Measurements from ENCODE around the gene GMDS. TPM values are rescaled to one million over a fixed set of nuclear protein-coding genes. Genes with fewer than 3 reads are reported as not detected.

GMDS gene
- total RNA-seq (2012; rRNA removed) (7.3 and 9.4 TPM in 2 replicates), polyA plus RNA-seq (2012; rRNA removed) (15.0 and 21.9 TPM in 2 replicates), Bru-seq, nascent RNA (percentile 68 among the genes with signal in this experiment), BruChase-seq, experiment 1, labeled RNA remaining after a 6-hour chase (percentile 59 among the genes with signal in this experiment), BruChase-seq, experiment 2, labeled RNA remaining after a 2-hour chase (percentile 66 among the genes with signal in this experiment)
- polyA plus RNA-seq (2012; cell fraction: cytosol; rRNA removed), result 19.5 and 21.7 TPM in 2 replicates
- polyA plus RNA-seq (2012; cell fraction: nucleus; rRNA removed; ENCODE audit: low replicate concordance), result 7.8 and 10.9 TPM in 2 replicates
- long read RNA-seq, transcript GMDS-202 (11 exons, 1,752 nt), result major isoform, 29 of 38 reads
- long read RNA-seq, partial matches to known transcripts, result 2 of 38 reads
- long read RNA-seq, other reads (novel, unspliced or antisense), result 6 of 38 reads

- peak within 1 kb of the TSS; percentile 94 for H4K5ac ChIP-seq (ENCODE audit: low read depth, low read length)
- peak within 1 kb of the TSS; percentile 93 for H2AK9ac ChIP-seq (replicated peaks; ENCODE audit: low read depth, low read length, poor library complexity)
- H3K14ac ChIP-seq (replicated peaks; ENCODE audit: low read depth, low read length), result peak within 1 kb of the TSS; percentile 97
- H2BK120ac ChIP-seq (ENCODE audit: low read depth, low read length), result peak within 1 kb of the TSS; percentile 35; the same call in 1 of the 2 replicates
- H3K9ac ChIP-seq (ENCODE audit: low read depth, low read length), result peak within 1 kb of the TSS; percentile 94
- peak within 1 kb of the TSS; percentile 89 for H3K23ac ChIP-seq (ENCODE audit: low read depth, low read length)
- H4K8ac ChIP-seq (ENCODE audit: low read depth in 2 of 2, low read length in 2 of 2), result peak within 1 kb of the TSS; percentile 93 to 99
- H2AK5ac ChIP-seq (ENCODE audit: low read depth, low read length), result peak within 1 kb of the TSS; percentile 69
- peak within 1 kb of the TSS; percentile 83 for H3K56ac ChIP-seq (ENCODE audit: extremely low read depth, insufficient read depth, low read length)
- H2AFZ ChIP-seq (replicated peaks; ENCODE audit: low read length, poor library complexity), result peak within 1 kb of the TSS; percentile 98
- H3K9me1 ChIP-seq (ENCODE audit: insufficient read depth, low read length), result 0 out of 2 replicates have a peak, but pooled peaks cover 3% of the 10 kb centered on the region
- intact Hi-C loops (cut with micrococcal nuclease), result loop anchor here (2.0 kb wide), 1 partner anchor 108 kb away; no protein-coding TSS in a partner anchor
- no peaks in the 10 kb centered on the region for H3K27me3 ChIP-seq (ENCODE audit: control insufficient read depth, insufficient read depth, low read length)
- peak within 1 kb of the TSS; percentile 42; the same call in 1 of the 3 replicates for H2BK15ac ChIP-seq (ENCODE audit: low read depth, low read length)
- dilution Hi-C loops (cut with HindIII; ENCODE audit: low sequenced_read_pairs, unreplicated experiment), result no loop called here
- H3K9me3 ChIP-seq (ENCODE audit: control insufficient read depth, insufficient read depth, low read length), result no peaks in the 10 kb centered on the region
- peak within 1 kb of the TSS; percentile 86 for H3K4ac ChIP-seq (ENCODE audit: low read depth, low read length)
- TF ChIP-seq MXI1 (IDR thresholded peaks at IDR 0.05; ENCODE audit: borderline replicate concordance, low read depth, low read length) (peak; percentile 84), MAZ (IDR thresholded peaks at IDR 0.05; ENCODE audit: borderline replicate concordance, low read depth, low read length) (peak; percentile 58; the same call in 1 of the 2 replicates), NFE2L2 (IDR thresholded peaks at IDR 0.05; ENCODE audit: low read depth, low read length) (no peak), BHLHE40 (IDR thresholded peaks at IDR 0.05; ENCODE audit: low read depth, low read length) (peak; percentile 78), POLR2A (IDR thresholded peaks at IDR 0.05; ENCODE audit: low read depth, low read length) (peak; percentile 86), RAD21 (IDR thresholded peaks at IDR 0.05; ENCODE audit: low read length) (peak; percentile 14; the same call in 1 of the 2 replicates)
- TF ChIP-seq, protein P1, sequence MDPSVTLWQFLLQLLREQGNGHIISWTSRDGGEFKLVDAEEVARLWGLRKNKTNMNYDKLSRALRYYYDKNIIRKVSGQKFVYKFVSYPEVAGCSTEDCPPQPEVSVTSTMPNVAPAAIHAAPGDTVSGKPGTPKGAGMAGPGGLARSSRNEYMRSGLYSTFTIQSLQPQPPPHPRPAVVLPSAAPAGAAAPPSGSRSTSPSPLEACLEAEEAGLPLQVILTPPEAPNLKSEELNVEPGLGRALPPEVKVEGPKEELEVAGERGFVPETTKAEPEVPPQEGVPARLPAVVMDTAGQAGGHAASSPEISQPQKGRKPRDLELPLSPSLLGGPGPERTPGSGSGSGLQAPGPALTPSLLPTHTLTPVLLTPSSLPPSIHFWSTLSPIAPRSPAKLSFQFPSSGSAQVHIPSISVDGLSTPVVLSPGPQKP (IDR thresholded peaks at IDR 0.05; ENCODE audit: borderline replicate concordance, low read depth, low read length), result no peak
- BruUV-seq (replicated peaks), result no TSS peak
- peak within 1 kb of the TSS; percentile 88 for H3K4me3 ChIP-seq (ENCODE audit: insufficient read depth, low read depth, low read length)
- WGBS, 2 experiments (ENCODE audit: extremely low coverage in 2 of 2, insufficient read length in 1 of 2), result 0% methylated on average over 56 of the region's 97 CpGs; no CpG with 5 or more reads in 1 of the 2 experiments
- H4K91ac ChIP-seq (ENCODE audit: insufficient read depth, low read depth, low read length), result peak within 1 kb of the TSS; percentile 94
- peaks cover 5% of the 10 kb centered on the region for H3K4me1 ChIP-seq (ENCODE audit: control insufficient read depth, insufficient read depth, low read length)
- peak; percentile 99 for ATAC-seq (ENCODE audit: low read depth)
- H4K20me1 ChIP-seq (ENCODE audit: insufficient read depth, low read length), result no peaks in the 10 kb centered on the region
- H3K36me3 ChIP-seq (ENCODE audit: control insufficient read depth, insufficient read depth, low read length), result peaks cover 7% of the 10 kb centered on the region
- in situ Hi-C loops (cut with MboI; ENCODE audit: low sequenced_read_pairs), result no loop called here
- DNase-seq, result peak; percentile 91
- peaks cover 22 to 32% of the 10 kb centered on the region in 2 experiments for H3K79me1 ChIP-seq (ENCODE audit: low read depth in 1 of 2, low read length in 2 of 2)
- no peak within 1 kb of the TSS for H2BK20ac ChIP-seq (ENCODE audit: low read depth, low read length)
- peak within 1 kb of the TSS; percentile 99 for H3K4me2 ChIP-seq (ENCODE audit: low read depth, low read length)
- peak within 1 kb of the TSS; percentile 94 for H3K18ac ChIP-seq (ENCODE audit: low read depth, low read length)
- CTCF ChIA-PET, result no interaction called here
- peak within 1 kb of the TSS; percentile 77 for H2BK5ac ChIP-seq (ENCODE audit: low read depth, low read length, poor library complexity, severe bottlenecking)
- peak within 1 kb of the TSS; percentile 90 for H3K27ac ChIP-seq (ENCODE audit: insufficient read depth, low read length)
- POLR2A ChIA-PET (ENCODE audit: unreplicated experiment), result no interaction called here
Measured at GRCh38 chr6:2245103-2245876, at the start of gene GMDS. GMDS (minus strand) TSS chr6:2245605.
